ENCODE measurements around the gene BLOC1S1.
"Not testable (repeated sequence)": the region's sequence is repeated elsewhere in the genome, so short reads cannot be mapped to it uniquely, and the experiment has no call there.

BLOC1S1 gene

DNA sequence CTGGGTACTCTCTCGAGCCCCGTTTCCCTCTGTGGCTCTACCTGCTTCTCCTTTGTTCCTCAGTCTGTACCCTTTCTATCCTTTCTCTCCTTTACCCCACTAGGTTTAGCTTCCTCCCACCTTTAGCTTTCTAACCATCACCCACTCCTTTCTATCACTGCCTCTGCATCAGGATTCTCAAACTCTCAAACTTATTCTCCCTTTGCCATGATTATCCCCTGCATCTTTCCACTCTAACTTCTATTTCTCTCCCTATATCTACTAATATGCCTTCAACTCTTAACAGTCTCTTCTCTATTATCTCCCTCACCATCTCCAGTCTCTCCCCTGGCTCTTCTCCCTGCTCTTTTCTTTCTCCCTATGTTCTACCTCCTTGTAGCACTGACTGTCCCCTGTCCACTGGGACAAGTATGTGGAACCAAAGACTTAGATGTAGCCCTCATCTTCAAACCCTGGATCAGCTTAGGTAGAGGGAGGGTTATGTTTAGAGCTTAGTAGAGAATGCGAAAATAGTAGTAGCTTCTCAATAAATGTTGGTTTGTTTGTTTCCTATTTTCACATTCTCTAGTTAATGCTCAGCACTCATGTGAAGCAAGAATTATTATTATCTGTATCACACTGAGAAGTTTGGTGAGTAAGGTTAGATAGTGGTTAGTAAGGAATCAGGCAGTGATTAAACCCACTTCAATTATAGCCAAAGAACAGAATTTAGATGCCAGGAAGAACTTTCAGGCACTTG, 30.5 kb downstream of the BLOC1S1 start:
- DNase-seq, result no peak

DNA sequence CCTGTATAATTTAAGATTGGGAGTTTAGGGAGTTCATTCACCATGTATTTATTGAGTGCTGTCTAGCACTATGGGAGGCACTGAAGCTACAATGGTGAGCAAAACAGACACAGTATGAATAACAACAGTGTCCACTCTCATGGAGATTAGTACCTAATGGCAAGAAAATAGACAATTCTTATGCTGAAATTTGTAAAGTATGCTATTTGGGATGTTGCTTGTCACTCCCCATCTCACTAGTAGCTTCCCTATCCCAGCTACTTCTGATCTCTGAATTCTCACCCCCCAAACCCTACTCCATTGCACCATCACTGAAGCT, 31.0 kb downstream of the BLOC1S1 start:
- no peak for DNase-seq

DNA sequence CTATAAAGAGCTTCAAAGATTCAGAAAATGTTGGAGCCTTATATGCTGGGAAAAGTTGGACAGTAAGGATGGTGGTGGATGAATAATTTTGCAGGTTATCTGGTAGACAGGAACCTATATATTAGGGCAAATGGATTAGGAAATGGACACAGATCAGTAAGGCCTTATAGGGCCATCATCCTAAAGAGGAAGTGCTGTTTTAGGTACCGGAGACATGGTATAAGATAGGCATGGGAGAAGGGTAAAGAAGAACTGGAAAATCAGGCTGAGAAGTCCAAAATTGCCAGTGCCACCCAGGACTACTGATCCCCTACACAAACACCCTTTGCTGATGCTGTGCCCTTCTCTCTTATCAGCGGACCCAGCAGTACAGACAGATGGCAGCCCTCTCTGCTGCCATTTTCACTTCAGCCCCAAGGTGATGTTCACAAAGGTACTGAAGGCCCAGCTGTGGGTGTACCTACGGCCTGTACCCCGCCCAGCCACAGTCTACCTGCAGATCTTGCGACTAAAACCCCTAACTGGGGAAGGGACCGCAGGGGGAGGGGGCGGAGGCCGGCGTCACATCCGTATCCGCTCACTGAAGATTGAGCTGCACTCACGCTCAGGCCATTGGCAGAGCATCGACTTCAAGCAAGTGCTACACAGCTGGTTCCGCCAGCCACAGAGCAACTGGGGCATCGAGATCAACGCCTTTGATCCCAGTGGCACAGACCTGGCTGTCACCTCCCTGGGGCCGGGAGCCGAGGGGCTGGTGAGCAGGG, 32.6 kb downstream of the BLOC1S1 start:
- DNase-seq, result no peak

DNA sequence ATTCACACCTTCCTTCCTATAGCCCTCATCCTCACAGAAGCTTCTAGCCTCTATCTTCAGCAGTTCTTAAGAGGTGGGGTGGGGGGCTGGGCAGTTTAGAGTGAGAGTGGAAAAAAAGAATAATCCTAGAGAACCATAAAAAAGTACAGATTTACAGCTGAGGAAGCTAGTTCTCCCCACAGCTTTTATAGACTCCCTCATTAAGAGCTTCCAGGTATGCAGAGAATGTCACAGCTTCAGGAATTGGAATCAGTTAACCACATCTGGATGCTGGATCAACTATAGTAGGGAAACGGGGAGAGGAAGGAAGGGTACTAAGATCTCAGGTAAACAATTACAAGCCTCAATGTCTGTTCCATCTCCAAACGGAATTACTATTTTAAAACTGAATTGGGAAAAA, 39.4 kb downstream of the BLOC1S1 start:
- no peak for DNase-seq

- DNase-seq, result no peak
Observed at GRCh38 chr12:55757701-55758100, 41.9 kb downstream of the BLOC1S1 start.

DNA sequence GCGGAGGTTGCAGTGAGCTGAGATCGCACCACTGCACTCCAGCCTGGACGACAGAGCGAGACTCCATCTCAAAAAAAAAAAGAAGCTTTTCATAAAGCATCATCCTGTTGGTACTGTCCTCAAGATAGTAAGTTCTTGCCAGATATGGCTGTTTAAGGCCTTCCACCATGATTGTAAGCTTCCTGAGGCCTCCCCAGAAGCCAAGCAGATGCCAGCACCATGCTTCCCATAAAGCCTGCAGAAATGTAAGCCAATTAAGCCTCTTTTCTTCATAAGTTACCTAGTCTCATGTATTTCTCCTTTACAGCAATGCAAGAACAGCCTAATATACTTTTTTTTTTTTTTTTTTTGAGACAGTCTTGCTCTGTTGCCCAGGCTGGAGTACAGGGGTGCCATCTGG, 42.7 kb downstream of the BLOC1S1 start:
- DNase-seq, result not testable (repeated sequence)

DNA sequence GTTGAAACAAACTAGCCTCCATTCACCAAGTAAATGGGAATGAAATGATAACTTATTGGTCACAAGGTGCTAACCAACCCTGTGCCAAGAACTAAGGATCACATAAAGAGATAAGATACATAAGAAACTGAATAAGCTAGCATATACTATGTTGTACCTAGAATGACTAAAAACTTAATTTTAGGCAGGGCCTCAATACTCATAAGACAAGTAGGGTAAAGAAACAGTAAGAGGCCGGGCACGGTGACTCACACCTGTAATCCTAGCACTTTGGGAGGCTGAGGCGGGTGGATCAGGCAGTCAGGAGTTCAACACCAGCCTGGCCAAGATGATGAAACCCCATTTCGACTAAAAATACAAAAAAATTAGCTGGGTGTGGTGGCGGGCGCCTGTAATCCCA, 44.8 kb downstream of the BLOC1S1 start:
- DNase-seq, result no peak

GRCh38 chr12:55762646-55763045, 46.8 kb downstream of the BLOC1S1 start:
- no peak for DNase-seq

DNA sequence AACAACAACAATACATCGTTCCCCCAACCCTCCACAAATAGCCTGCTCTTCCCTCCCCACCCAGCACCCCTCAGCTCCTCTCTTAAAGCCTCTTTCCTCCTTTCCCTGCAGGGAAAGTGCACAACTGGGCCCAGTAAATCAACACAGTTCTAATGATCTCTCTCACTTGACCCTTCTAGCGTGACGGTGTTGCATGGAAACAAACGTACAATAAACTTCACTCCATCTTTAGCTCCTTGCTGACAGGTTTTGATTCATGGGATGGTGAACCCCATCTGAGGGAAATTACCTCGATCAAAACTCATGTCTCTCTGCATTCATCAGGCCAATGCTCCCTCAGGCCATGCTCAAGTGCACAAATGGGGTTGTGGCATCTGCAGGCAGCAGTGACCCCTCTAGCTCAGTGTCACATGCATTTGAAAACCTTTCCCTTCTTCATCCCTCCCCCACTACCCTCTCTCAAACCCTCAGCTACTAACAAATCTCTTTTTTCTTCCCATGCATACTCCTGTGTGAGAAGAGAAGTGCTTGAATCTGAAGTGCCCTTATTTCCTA, 50.0 kb downstream of the BLOC1S1 start:
- DNase-seq, result no peak

GRCh38 chr12:55767156-55767555, 51.3 kb downstream of the BLOC1S1 start:
- no peak for DNase-seq
